Measurements from ENCODE around the gene C1QL4. TPM values are rescaled to one million over a fixed set of nuclear protein-coding genes. Genes with fewer than 3 reads are reported as not detected.
A peak's percentile ranks its signal among the peaks of the same experiment; 100 is the strongest.

C1QL4 gene
- total and polyA plus RNA-seq, 2 of the 8 experiments (the other 6 are each of a cell fraction or from before 2014, with no cell fraction given) = 0.28 to 0.63 TPM

DNA sequence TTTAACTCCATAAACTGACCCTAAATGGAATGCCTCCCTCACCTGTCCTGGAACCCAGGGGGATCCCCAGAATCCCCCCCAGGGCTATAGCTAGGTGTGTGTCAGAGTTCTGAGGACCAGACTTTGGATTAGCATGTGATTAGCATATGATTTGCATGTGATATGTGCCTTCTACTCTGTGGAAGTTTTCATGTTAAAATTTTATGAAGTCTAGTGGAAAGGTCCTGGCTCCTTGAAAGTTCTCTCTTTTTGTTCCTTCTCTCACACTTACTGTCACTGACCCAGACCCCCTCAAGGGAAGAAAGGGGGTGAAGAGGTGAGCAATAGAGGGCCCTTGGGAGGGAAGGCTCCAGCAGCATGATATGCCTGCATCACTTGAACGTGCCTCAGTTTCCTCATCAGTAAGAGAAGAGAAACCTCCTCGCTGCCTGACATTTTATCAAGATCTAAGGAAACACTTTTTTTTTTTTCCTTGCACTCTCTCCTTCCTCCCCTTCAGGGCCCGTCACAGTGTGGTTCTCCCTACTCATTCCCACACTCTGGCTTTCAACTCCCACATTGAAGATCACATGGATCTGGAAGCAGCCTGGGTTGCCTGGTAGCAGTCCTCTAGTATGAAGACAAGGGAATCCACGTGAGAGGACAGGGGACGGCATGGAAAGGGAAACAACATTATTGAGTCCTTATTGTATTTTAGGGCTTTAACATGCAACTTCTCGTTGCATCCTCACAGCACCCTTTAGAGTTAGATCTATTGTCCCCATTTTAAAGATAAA lies 3.3 kb upstream of the C1QL4 start:
- H2BK5ac ChIP-seq (ENCODE audit: low read depth, low read length) = no peak overlapping the region
- no peak overlapping the region for H3K14ac ChIP-seq (ENCODE audit: insufficient read length)
- no peak overlapping the region for H2BK15ac ChIP-seq (ENCODE audit: low read length)
- H3K79me1 ChIP-seq (ENCODE audit: low read depth, low read length) = no peaks in the 10 kb centered on the region
- H4K8ac ChIP-seq (ENCODE audit: extremely low read depth, insufficient read depth, low read length) = no peak overlapping the region
- no peak overlapping the region for H3K56ac ChIP-seq (replicated peaks; ENCODE audit: insufficient read length, low read depth, low read length)
- peaks cover 4 to 51% (median 34%) of the 10 kb centered on the region in 4 experiments for H3K4me1 ChIP-seq (replicated peaks in 1 of 4; ENCODE audit: control insufficient read depth in 3 of 4, insufficient read depth in 4 of 4, low read length in 3 of 4)
- TF ChIP-seq TCF12 (IDR thresholded peaks at IDR 0.05; ENCODE audit: low read depth, low read length) (no peak), KDM4A (IDR thresholded peaks at IDR 0.05; ENCODE audit: low read depth, low read length, severe bottlenecking) (no peak), GABPA (IDR thresholded peaks at IDR 0.05; ENCODE audit: borderline replicate concordance, insufficient read depth, low read length) (no peak), POU5F1 (IDR thresholded peaks at IDR 0.05; ENCODE audit: low read depth, low read length) (no peak), SIRT6 (IDR thresholded peaks at IDR 0.05; ENCODE audit: low read length) (no peak), SIX5 (IDR thresholded peaks at IDR 0.05; ENCODE audit: low read depth, low read length) (no peak), SRF (IDR thresholded peaks at IDR 0.05; ENCODE audit: low read depth, low read length) (no peak), NRF1 (IDR thresholded peaks at IDR 0.05; ENCODE audit: low read depth, low read length) (no peak), SP2 (IDR thresholded peaks at IDR 0.05; ENCODE audit: low read length) (no peak), FOSL1 (IDR thresholded peaks at IDR 0.05; ENCODE audit: insufficient read depth, low read depth, low read length) (no peak), HDAC2 (IDR thresholded peaks at IDR 0.05; ENCODE audit: borderline replicate concordance in 1 of 2, low read depth in 2 of 2, low read length in 2 of 2) (no peak)
- peaks cover 0 to 8% (median 0%) of the 10 kb centered on the region in 4 experiments; a peak in 1 of 8 replicates for H3K36me3 ChIP-seq (ENCODE audit: control insufficient read depth in 2 of 4, insufficient read depth in 4 of 4, low read length in 3 of 4)
- DNase-seq (ENCODE audit: low read depth in 1 of 2, low spot score in 2 of 2) (no peak), FAIRE-seq (no peak)
- no peak overlapping the region for H3K27ac ChIP-seq (ENCODE audit: low read depth, low read length)
- no peak overlapping the region for H3K23ac ChIP-seq (ENCODE audit: insufficient read length)
- H2AK5ac ChIP-seq (ENCODE audit: low read depth, low read length) = 0 out of 2 replicates have a peak overlapping the region, but pooled peaks have one; percentile 12
- H2BK120ac ChIP-seq (replicated peaks; ENCODE audit: low read depth, low read length) = no peak overlapping the region
- no peaks in the 10 kb centered on the region for H3K79me2 ChIP-seq (ENCODE audit: control insufficient read depth in 1 of 2, insufficient read depth in 2 of 2, low read length in 2 of 2)
- H2BK20ac ChIP-seq (ENCODE audit: low read length) = no peak overlapping the region
- H4K20me1 ChIP-seq (replicated peaks in 1 of 2; ENCODE audit: control insufficient read depth in 1 of 2, insufficient read depth in 2 of 2, low read length in 2 of 2) = peaks cover 7 to 10% of the 10 kb centered on the region in 2 experiments
- no peak overlapping the region for H3K9ac ChIP-seq (replicated peaks in 1 of 4; ENCODE audit: extremely low read depth in 1 of 4, low read depth in 3 of 4, low read length in 3 of 4)
- peaks cover 0 to 6% of the 10 kb centered on the region in 2 experiments; a peak in 1 of 4 replicates for H3K9me3 ChIP-seq (ENCODE audit: insufficient read depth in 2 of 2, low read depth in 1 of 2, low read length in 1 of 2)
- peaks cover 8% of the 10 kb centered on the region for H3K23me2 ChIP-seq (ENCODE audit: low read depth, low read length)
- peaks cover 81 to 99% (median 96%) of the 10 kb centered on the region in 4 experiments for H3K27me3 ChIP-seq (replicated peaks in 1 of 4; ENCODE audit: control insufficient read depth in 3 of 4, extremely low read depth in 1 of 4, insufficient read depth in 3 of 4, low read length in 3 of 4)
- H3K4me2 ChIP-seq (ENCODE audit: insufficient read depth in 1 of 2, low read depth in 2 of 2, low read length in 2 of 2) = peak overlapping the region; percentile 12 to 71; a peak in 2 of 4 replicates
- no peak overlapping the region for H4K5ac ChIP-seq (ENCODE audit: insufficient read length, low read depth, low read length)
- H3K4ac ChIP-seq (replicated peaks; ENCODE audit: insufficient read length, low read depth, low read length) = no peak overlapping the region
- ChIA-PET CTCF (ENCODE audit: partially characterized antibody) (interaction anchor here (1.0 to 12.7 kb wide), 8 partner anchors 9 to 56 kb away, joined by 4 to 276 read pairs (median 76); partner anchors contain the start of genes DNAJC22, PRPH and TROAP), POLR2A (ENCODE audit: partially characterized antibody) (interaction anchor here (4.0 kb wide), 1 partner anchor 7 kb away, joined by 31 read pairs; no protein-coding TSS in a partner anchor)
- 29% methylated on average over 5 of the region's 6 CpGs; no CpG with 5 or more reads in 1 of the 2 experiments for whole genome bisulfite sequencing, 2 experiments (ENCODE audit: extremely low coverage in 1 of 2, insufficient coverage in 1 of 2, insufficient read length in 1 of 2, insufficient replicate concordance in 2 of 2, low coverage in 1 of 2, low lambda C conversion rate in 2 of 2, missing lambda C conversion rate in 1 of 2)
- no peak overlapping the region for H2AFZ ChIP-seq (ENCODE audit: low read length)
- H2BK12ac ChIP-seq (ENCODE audit: low read depth, low read length) = no peak overlapping the region
- H3K18ac ChIP-seq (ENCODE audit: extremely low read depth, low read length) = no peak overlapping the region
- peak overlapping the region in 1 of 4 experiments; percentile 78; a peak in 1 of 8 replicates for H3K4me3 ChIP-seq (ENCODE audit: extremely low read depth in 1 of 4, insufficient read depth in 2 of 4, low read depth in 3 of 4, low read length in 4 of 4)
- H4K91ac ChIP-seq (replicated peaks; ENCODE audit: insufficient read length, low read length) = no peak overlapping the region

Measured in H1 (cell line).